T47D (cell line): ENCODE data around the gene CEP128.
"Not testable (repeated sequence)": the region's sequence is repeated elsewhere in the genome, so short reads cannot be mapped to it uniquely, and the experiment has no call there.

Source experiments
- DNase-seq, 2 experiments: peaks; one replicate each; pipeline versions ENCODE4 v3.0.0 to v3.0.0-alpha.2; 2011 to 2012; ENCODE audit warnings: low read depth in 1 of 2, low spot score in 1 of 2
- JUND ChIP-seq: IDR thresholded peaks from 2 replicates; pipeline ENCODE4 v1.6.1; 2012; ENCODE audit warnings: low read depth
- in situ Hi-C: cut with HindIII; loops from 2 replicates; pipeline ENCODE4 v1.10.0; 2016; ENCODE audit warnings: low sequenced_read_pairs, low pct_unique_long_range_greater_than_20kb

CEP128 gene

DNA sequence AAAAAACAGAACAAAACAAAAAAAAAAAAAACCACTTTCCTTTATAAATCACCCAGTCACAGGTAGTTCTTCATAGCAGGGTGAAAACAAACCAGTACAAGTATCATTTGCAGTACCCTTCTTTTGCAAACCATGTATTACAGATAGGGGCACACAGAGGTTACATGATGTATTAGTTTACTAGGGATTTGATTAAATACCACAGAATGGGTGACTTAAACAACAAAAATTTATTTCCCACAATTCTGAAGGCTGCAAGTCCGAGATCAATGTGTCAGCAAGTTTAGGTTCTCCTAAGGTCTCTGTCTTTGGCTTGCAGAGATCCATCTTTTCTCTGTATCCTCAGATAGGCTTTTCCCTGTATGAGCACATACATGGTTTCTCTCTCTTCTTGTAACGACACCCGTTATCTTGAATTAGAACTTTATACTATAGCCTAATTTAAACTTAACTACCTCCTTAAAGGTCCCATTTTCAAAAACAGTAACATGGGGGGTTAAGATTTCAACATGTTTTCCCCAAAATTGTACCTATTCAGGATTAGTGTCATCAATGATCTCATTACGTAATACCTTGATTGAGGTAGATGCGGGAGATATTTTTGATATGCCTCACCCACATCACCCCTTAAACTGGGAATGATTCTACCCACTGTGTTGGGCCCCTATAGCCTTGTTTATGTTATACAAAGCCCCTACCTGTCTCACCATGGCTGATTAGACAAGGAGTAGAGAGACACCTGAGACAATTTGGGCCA, 3.5 kb upstream of the CEP128 start:
- TF ChIP-seq JUND, result no peak
- in situ Hi-C loops, result no loop called here
- no peak for DNase-seq

DNA sequence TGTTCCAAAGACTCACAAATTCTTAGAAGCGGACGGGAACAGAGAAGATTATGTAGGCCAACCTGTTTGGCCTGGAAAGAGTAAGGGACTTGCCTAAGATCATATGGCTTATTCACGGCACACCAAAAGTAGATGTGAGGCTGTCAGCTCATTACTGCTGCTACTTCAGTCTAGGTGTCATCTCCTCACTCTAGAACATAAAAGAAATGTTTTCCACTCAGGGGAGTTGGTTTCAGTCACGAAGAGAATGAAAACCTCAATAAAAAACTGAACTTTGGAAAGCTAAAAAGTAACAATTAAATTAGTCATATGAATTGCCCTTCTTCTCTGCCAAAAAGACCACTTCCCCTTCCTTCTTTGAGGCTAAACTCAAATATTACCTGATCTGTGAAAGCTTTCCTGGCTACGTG, 658 bp upstream of the CEP128 start:
- in situ Hi-C loops, result no loop called here
- DNase-seq, result peak in 1 of 2 experiments; percentile 69
- no peak for TF ChIP-seq JUND

DNA sequence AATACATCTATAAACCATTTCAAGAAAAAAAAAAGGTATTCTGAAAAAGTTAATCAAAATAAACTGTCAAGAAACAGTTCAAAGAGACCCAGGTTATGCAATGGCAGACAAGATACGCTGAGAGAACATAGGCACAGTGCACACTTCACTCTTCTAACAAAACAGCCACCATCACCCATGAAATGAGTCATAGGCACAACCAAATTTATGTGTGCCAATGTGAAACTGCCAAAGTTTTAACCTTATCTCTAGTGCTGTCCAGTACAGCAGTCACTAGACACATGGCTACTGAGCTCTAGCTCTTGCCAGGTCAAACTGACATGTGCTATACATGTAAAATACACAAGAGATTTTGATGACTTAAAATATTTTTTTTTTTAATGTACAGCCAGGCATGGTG, 1.4 kb downstream of the CEP128 start:
- no peak for TF ChIP-seq JUND
- no peak for DNase-seq
- in situ Hi-C loops, result no loop called here

DNA sequence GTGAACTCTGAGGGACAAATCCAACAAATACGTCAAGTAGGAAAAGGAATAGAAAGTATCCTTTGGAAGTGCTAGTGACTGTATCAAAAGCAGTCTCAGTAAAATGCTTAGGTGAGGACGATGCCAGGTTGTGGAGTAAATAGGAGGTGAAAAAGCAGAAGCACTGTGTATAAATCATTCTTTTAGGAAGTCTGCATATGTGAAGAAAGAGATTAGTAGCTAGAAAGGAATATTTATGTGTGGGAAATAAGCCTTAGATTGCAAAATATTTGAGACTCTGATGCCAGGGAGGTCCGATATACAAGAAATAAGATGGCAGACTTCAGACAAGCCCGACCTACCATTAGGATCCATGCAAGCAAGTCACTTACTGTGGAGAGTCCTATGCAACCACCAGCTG, 7.9 kb downstream of the CEP128 start:
- TF ChIP-seq JUND, result no peak
- DNase-seq, result no peak
- in situ Hi-C loops, result no loop called here

DNA sequence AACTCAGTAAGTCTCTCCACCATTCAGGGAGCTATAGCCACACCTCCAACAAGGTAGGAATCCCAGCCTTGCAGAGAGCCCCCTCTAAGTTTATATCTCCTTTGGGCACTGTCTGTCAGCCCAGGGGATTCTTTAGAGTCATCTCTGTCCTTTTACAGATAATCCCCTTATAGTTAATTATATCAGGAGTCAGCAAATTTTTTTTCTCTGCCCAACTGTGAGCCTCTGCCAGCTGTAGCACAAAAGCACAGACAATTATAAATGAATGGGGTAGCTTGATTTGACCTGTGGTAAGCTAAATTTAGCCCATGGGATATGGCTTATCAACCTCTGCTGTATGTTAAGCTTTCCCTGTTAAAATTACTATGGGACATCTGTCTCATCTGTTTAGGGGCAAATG, 8.3 kb downstream of the CEP128 start:
- TF ChIP-seq JUND, result no peak
- no peak for DNase-seq
- in situ Hi-C loops, result no loop called here

DNA sequence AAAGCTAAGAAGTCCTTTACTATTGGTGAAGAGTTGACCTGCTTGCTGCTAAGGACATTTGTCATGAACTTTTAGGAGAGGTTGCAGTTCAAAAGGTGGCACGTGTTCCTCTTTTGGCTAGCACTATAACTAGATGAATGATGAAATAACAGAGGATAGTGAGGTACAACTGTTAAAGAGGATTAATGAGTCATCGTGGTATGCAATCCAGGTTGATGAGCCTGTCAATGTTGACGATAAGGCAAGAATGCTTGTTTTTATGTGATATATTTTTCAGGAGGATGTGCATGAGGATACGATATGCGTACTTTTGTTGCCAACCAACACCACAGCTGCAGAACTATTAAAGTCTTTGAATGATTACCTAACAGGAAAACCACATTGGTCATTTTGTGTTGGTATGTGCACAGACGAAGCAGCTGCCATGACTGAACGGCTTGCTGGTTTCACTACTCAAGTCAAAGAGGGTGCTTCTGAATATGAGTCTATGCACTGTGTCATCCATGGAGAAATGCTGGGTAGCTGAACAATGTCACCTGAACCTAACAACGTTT, 10.6 kb downstream of the CEP128 start:
- in situ Hi-C loops, result no loop called here

DNA sequence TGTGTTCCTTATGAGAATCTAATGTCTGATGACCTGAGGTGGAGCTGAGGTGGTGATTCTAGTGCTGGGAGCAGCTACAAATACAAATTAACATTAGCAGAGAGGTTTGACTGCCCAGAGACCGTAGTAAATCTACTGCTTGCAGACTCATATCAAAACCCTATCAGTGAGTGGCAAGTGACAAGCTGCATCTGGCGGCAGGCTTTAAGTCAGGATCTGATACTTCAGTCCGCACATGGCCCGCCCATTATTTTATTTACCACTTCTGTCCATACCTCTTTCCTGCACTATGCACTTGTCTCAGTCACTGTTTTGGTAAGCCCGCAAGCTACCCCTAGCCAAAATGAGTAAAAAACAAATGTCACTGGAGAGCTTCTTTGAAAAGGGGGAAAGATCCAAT, 11.4 kb downstream of the CEP128 start:
- DNase-seq, result no peak
- in situ Hi-C loops, result no loop called here
- no peak for TF ChIP-seq JUND

More for the DNA sequence above, 10.6 kb downstream of the CEP128 start:
- DNase-seq, result no peak
- no peak for TF ChIP-seq JUND

DNA sequence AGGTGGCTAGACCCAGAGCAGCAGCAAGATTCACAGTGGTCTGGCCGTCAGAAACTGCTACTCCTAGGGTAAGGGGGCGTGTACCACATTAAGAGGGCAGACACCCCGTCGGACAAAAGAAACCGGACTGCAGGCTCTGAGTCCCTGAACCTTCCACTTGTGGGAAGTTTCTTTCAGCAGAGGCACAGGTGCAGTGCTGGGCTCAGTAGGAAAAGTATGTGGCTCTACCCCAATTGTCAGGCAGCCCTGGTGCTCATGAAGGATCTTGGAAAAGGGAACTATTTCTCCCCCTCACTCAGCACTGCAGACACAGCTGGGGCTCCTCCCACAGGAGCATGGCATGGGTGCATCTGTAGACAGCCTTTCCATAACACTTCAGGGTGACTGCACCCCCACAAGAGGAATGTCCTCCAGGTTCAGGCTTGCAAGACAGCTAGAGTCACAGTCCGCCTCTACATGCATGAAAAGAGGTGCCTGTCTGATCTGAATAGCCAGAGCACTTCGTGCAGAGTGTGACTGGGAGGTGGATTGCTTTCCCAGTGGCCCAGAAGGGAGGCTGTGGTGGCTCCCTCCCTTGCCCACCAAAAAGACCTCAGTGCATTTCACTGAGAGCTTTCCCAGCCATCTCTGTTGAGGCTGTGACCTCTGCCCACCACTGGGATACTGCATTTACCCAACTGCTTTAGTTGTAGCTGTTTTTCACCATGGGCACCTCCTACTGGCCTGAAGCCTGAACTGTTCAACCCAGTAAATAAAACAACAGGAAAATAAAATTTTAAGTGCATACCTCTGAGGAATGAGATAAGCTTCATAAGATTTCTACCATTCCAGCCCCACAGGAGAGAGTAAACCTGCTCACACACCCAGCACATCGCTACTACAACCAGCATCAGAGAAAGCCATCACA, 14.2 kb downstream of the CEP128 start:
- TF ChIP-seq JUND, result no peak
- DNase-seq, result no peak
- in situ Hi-C loops, result no loop called here

GRCh38 chr14:80926397-80927082, 15.0 kb downstream of the CEP128 start:
- TF ChIP-seq JUND, result no peak
- DNase-seq, result no peak
- in situ Hi-C loops, result no loop called here

DNA sequence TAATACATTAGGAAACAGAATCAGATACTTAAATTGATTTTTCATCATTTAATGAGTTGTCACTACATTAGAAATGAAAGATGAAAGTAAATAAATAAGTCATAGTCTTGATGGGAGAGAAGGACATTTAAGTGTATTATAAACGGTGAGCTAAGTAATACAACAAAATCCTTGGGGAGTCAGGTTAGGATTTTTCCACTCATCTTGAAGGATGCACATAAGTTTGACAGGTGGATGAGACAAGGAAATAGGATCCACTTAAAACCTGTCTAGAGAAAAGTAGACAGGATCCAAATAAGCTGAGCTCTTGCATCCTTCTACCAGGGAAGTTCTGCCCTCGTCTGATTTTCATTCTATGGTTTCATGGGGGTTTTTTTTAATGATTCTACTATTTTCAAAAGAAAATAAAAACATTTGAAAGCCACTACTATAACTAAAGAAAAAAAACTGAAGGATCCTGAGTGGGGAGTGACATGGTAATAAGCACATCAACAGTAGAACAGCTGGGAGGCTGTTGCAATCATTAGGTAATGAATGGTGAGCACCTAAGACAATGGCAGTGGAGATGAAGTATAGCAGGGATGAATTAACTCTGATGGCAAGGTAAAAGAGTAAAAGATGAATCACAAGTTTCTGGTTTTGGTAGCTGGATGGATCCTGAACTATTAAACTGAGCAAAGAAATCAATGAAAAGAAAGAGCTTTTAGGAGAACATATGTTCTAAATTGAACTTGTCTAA, 17.0 kb downstream of the CEP128 start:
- DNase-seq, result no peak
- in situ Hi-C loops, result no loop called here
- no peak for TF ChIP-seq JUND

- TF ChIP-seq JUND, result no peak
- no peak for DNase-seq
- in situ Hi-C loops, result no loop called here
Observed at GRCh38 chr14:80923368-80923767, 18.2 kb downstream of the CEP128 start.

DNA sequence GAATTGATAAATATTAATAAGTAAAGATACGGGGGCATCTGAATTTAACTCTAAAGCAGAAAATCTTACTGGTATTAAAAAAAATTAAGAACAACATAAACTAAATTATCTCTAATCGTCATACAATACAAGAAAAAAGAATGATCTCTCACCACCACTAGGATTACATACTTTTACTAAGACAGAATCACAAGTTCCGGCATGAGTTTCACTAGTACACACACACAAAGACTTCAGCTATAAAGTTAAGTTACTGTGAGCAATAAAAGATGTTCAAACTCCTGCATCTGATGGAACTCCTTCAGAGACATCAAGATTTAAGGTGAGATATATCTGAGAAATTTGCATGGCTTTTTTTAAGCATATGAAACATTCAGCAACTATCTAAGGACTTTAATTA, 21.9 kb downstream of the CEP128 start:
- no peak for DNase-seq
- TF ChIP-seq JUND, result no peak
- in situ Hi-C loops, result no loop called here

DNA sequence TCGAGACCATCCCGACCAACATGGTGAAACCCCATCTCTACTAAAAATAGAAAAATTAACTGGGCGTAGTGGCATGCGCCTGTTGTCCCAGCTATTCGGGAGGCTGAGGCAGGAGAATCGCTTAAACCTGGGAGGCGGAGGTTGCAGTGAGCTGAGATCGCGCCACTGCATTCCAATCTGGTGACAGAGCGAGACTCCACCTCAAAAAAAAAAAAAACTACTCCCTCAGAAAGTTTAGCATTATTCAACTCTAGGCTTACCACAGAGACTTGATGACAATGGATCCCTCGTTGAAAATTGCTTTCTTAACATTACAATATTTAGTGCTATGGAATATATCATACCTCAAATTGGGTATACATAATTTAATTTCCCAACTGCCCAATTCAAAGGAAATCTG, 29.5 kb downstream of the CEP128 start:
- in situ Hi-C loops, DNase-seq: not testable (repeated sequence)
